OCI-LY7 (cell line): ENCODE data around the gene COL4A1.

Source experiments
- EZH2phosphoT487 ChIP-seq: fragments of 200-600 bp; sonication (generic); IDR thresholded peaks from 2 replicates; pipeline ENCODE4 v1.6.1; 2018; ENCODE audit warnings: low read depth, borderline replicate concordance, mild to moderate bottlenecking, mixed run types, antibody characterized with exemption, low read length, moderate library complexity, mixed read lengths
- TF ChIP-seq, protein P1 (sequence below): fragments of 200-600 bp; sonication (generic); conservative IDR thresholded peaks from 2 replicates; pipeline ENCODE4 v1.5.1; 2014; ENCODE audit warnings: mild to moderate bottlenecking, antibody characterized with exemption, low read length, moderate library complexity, mixed read lengths

DNA sequence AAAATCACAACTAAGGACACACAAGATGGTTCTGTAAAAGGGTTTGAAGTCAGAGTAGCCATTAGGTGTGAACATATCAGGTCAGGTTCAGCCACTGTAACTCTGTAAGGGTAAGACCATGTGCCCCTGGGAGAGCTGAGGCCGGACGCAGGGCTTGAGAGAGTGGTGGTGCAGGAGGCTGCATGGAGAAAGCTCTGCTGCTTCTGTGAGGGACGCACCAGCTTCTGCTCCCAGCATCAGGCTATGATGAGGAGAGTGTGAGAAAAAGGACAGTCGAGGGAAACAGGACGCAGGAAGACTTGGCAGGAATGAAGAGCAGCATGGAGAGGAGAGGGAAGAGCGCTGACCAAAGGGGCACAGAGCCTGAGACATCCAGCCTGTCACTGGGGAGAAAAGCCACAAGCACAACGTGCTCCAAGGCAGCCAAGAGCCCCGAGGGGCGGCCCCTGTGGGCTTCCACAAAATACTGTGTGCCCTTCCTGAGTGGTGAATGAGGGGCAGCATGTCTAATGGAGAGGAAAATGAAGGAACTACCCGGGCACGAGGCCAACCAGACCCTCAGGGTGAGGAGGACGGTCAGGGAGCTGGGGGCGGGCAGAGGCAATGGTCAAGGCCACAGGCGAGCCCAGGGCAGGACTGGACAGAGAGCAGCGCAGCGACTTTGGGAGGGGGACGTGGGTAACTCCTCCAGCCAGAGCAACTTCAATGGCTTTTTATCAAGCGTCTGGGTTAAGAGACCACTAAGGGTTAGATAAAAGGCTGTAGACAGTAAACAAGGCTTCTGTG is 107.7 kb downstream of the COL4A1 start:
- no peak for TF ChIP-seq EZH2phosphoT487
- TF ChIP-seq, protein P1, sequence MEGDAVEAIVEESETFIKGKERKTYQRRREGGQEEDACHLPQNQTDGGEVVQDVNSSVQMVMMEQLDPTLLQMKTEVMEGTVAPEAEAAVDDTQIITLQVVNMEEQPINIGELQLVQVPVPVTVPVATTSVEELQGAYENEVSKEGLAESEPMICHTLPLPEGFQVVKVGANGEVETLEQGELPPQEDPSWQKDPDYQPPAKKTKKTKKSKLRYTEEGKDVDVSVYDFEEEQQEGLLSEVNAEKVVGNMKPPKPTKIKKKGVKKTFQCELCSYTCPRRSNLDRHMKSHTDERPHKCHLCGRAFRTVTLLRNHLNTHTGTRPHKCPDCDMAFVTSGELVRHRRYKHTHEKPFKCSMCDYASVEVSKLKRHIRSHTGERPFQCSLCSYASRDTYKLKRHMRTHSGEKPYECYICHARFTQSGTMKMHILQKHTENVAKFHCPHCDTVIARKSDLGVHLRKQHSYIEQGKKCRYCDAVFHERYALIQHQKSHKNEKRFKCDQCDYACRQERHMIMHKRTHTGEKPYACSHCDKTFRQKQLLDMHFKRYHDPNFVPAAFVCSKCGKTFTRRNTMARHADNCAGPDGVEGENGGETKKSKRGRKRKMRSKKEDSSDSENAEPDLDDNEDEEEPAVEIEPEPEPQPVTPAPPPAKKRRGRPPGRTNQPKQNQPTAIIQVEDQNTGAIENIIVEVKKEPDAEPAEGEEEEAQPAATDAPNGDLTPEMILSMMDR = no peak
